LNCAP (cell line): ENCODE measurements around the gene TIMP1.

Experiments
- CTCF ChIP-seq: fragments of 450-650 bp; IDR thresholded peaks from 2 replicates; pipeline ENCODE4 v1.5.1; 2017; ENCODE audit warnings: mild to moderate bottlenecking

TIMP1 gene

GRCh38 chrX:47612418-47612817 lies 30.2 kb downstream of the TIMP1 start:
- no peak for TF ChIP-seq CTCF

- no peak for TF ChIP-seq CTCF
Observed at GRCh38 chrX:47613082-47613481, 30.8 kb downstream of the TIMP1 start.

- TF ChIP-seq CTCF = no peak
Observed at GRCh38 chrX:47614618-47615017, 32.4 kb downstream of the TIMP1 start.

- TF ChIP-seq CTCF = no peak
Observed at GRCh38 chrX:47618923-47619485, 36.8 kb downstream of the TIMP1 start.

GRCh38 chrX:47619486-47620302 lies 37.5 kb downstream of the TIMP1 start, which contains the start of gene SYN1:
Gene SYN1 (minus strand): TSS chrX:47619857. CDS start chrX:47619728, 129 bp downstream.
- TF ChIP-seq CTCF = peak; percentile 22; the same call in 1 of the 2 replicates

GRCh38 chrX:47620303-47620685 lies 38.1 kb downstream of the TIMP1 start:
- no peak for TF ChIP-seq CTCF

GRCh38 chrX:47621851-47622250 lies 39.6 kb downstream of the TIMP1 start:
- TF ChIP-seq CTCF = no peak
